ENCODE data around the gene EPHB2.

DNA sequence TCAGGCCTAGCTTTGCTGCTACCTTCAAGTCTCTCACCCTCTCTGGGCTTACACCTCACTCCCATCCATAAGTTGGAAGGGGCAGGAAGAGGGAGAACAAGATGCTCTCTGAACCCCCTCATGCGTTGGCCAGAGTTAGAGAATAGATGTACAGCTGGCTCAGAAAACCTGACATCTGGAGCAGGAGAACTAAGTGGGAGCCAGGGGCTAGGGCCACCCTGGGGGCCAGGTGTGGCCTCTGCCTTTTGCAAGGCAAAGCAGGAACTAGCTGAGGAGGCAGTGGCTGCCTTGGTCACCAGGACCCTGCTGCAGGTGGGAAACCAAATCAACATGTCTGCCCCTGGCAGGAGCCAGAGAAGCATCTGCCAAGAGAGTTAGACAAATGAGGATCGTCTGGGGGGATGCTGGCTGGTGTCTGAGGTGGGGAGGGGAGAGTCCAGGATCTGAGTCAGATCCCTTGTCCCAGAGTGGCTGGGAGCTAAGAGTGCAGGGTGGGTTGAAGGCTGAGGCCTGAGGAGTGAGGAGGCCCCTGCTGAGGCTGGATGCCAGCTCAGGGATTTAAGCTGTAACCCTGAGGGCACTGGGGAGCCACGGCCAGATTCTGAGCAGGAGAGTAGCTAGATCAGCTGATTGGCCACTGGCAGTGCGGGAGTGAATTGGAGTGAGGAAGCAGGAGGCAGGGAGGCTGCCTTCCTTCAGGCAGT is 115.0 kb downstream of the EPHB2 start:
- TF ChIP-seq, protein P1, sequence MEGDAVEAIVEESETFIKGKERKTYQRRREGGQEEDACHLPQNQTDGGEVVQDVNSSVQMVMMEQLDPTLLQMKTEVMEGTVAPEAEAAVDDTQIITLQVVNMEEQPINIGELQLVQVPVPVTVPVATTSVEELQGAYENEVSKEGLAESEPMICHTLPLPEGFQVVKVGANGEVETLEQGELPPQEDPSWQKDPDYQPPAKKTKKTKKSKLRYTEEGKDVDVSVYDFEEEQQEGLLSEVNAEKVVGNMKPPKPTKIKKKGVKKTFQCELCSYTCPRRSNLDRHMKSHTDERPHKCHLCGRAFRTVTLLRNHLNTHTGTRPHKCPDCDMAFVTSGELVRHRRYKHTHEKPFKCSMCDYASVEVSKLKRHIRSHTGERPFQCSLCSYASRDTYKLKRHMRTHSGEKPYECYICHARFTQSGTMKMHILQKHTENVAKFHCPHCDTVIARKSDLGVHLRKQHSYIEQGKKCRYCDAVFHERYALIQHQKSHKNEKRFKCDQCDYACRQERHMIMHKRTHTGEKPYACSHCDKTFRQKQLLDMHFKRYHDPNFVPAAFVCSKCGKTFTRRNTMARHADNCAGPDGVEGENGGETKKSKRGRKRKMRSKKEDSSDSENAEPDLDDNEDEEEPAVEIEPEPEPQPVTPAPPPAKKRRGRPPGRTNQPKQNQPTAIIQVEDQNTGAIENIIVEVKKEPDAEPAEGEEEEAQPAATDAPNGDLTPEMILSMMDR (conservative IDR thresholded peaks at IDR 0.05; ENCODE audit: low read length), result no peak
- no peak for TF ChIP-seq EZH2phosphoT487 (IDR thresholded peaks at IDR 0.05; ENCODE audit: borderline replicate concordance, low read depth, low read length)
